Measurements from ENCODE around the gene LZTR1. TPM values are rescaled to one million over a fixed set of nuclear protein-coding genes. Genes with fewer than 3 reads are reported as not detected.

The LZTR1 gene
- polyA plus RNA-seq, 2 of the 4 experiments (the other 2 are of a cell fraction), result 14.1 to 23.5 TPM

GRCh38 chr22:21042978-21043859, 61.1 kb downstream of the LZTR1 start:
- FAIRE-seq, result no peak
- 67% methylated on average over 4 of the region's 6 CpGs for WGBS (ENCODE audit: missing lambda C conversion rate)
- no peak for ATAC-seq
- Histone ChIP-seq H3K4me3 (no peak overlapping the region), H3K27ac (peak overlapping the region in 1 of 2 experiments; percentile 80; a peak in 3 of 6 replicates), H3K9me3 (no peaks in the 10 kb centered on the region), H3K4me1 (peaks cover 16% of the 10 kb centered on the region), H3K4me2 (no peak overlapping the region)
- POLR2A ChIA-PET, result no interaction called here
- TF ChIP-seq POLR2A (IDR thresholded peaks at IDR 0.05; ENCODE audit: low read length) (no peak), RCOR1 (IDR thresholded peaks at IDR 0.05; ENCODE audit: low read depth, low read length) (no peak), RFX5 (IDR thresholded peaks at IDR 0.05) (no peak), FOXS1 (CRISPR knock-in tag; IDR thresholded peaks at IDR 0.05) (no peak), HOXA7 (CRISPR knock-in tag; IDR thresholded peaks at IDR 0.05) (no peak), HMGXB4 (CRISPR knock-in tag; IDR thresholded peaks at IDR 0.05; ENCODE audit: borderline replicate concordance) (no peak), CTCF (IDR thresholded peaks at IDR 0.05) (no peak), CHD4 (IDR thresholded peaks at IDR 0.05; ENCODE audit: borderline replicate concordance) (no peak), BCL3 (IDR thresholded peaks at IDR 0.05) (no peak), CBX2 (IDR thresholded peaks at IDR 0.05; ENCODE audit: borderline replicate concordance, low read depth) (no peak), CEBPB (IDR thresholded peaks at IDR 0.05) (no peak), JUN (IDR thresholded peaks at IDR 0.05) (no peak), RAD21 (conservative IDR thresholded peaks at IDR 0.05 in 1 of 2, IDR thresholded peaks at IDR 0.05 in 1 of 2) (no peak), E2F6 (IDR thresholded peaks at IDR 0.05; ENCODE audit: borderline replicate concordance, low read depth) (no peak), TFCP2L1 (CRISPR knock-in tag; IDR thresholded peaks at IDR 0.05) (no peak), ATOH8 (CRISPR knock-in tag; IDR thresholded peaks at IDR 0.05; ENCODE audit: low read depth) (no peak), USF2 (IDR thresholded peaks at IDR 0.05) (no peak), RARB (CRISPR knock-in tag; IDR thresholded peaks at IDR 0.05) (no peak)
- TF ChIP-seq, protein P1, sequence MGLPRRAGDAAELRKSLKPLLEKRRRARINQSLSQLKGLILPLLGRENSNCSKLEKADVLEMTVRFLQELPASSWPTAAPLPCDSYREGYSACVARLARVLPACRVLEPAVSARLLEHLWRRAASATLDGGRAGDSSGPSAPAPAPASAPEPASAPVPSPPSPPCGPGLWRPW (IDR thresholded peaks at IDR 0.05), result no peak
- TF ChIP-seq, protein P2, sequence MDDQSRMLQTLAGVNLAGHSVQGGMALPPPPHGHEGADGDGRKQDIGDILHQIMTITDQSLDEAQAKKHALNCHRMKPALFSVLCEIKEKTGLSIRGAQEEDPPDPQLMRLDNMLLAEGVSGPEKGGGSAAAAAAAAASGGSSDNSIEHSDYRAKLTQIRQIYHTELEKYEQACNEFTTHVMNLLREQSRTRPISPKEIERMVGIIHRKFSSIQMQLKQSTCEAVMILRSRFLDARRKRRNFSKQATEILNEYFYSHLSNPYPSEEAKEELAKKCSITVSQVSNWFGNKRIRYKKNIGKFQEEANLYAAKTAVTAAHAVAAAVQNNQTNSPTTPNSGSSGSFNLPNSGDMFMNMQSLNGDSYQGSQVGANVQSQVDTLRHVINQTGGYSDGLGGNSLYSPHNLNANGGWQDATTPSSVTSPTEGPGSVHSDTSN (IDR thresholded peaks at IDR 0.05), result no peak
- CTCF ChIA-PET, result interaction anchor here (1.6 kb wide), 1 partner anchor 59 kb away, joined by 5 read pairs; no protein-coding TSS in a partner anchor
- no peak for DNase-seq (ENCODE audit: low read depth in 1 of 2, low spot score in 1 of 2)

All from A549 (cell line).